ENCODE measurements around the gene WDR93. TPM values are rescaled to one million over a fixed set of nuclear protein-coding genes. Genes with fewer than 3 reads are reported as not detected.

WDR93 gene
- total RNA-seq, 4 donors from 2014 or later: 0.31 TPM; not detected in 3

DNA sequence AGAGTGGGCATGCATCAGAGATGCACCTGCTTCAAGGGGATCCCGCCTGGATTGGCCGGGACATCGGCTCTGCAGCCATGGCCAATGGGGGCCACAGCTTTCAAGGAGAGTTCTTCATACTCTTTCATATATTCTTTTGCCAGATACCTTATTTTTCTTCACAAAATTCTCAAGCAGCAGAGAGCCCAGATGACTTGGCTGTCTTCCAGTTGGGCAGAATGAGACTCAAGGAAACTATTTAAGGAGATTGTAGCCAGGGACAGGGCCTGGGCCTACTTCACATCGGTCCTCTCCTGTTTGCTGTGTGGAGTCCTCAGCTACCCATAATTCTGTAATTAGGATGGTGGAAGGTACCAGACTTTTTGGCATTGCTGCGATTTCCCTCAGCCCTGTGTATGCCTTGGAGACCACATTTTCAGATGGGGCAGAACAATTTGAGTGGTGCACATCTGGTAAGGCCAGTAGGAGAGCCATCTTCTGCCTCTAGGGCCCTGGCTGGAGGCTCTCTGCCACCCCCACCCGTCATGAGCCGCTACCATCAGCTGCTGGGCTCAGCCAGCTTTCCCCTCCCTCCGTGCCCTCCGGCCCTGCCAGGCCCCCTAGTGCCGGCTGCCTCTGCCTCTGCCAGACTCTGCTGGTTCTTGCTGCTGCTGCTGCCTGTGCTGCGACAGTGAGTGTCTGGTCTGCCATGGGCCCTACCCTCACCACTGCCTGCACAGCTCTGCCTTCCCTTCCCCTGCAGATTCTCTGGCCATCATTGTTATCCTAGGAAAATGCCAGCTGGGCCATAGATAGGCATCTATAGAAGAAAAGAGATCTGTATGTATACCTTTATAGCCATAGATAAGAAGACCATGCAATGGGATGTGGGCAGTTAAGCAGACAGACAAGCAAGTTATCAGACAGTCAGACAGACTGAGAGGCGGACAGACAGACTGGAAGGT is 18.1 kb upstream of the WDR93 start:
- Histone ChIP-seq H3K4me3 (no peak overlapping the region), H3K4me1 (no peaks in the 10 kb centered on the region), H3K27me3 (no peaks in the 10 kb centered on the region), H3K27ac (no peak overlapping the region), H3K9me3 (no peaks in the 10 kb centered on the region), H3K36me3 (no peaks in the 10 kb centered on the region)
- WGBS: 90% methylated on average over 11 of the region's 12 CpGs
- no peak for TF ChIP-seq POLR2A (IDR thresholded peaks at IDR 0.05)
- no peak for TF ChIP-seq POLR2AphosphoS5 (IDR thresholded peaks at IDR 0.05)
- no peak for TF ChIP-seq EP300 (IDR thresholded peaks at IDR 0.05)
- TF ChIP-seq CTCF (IDR thresholded peaks at IDR 0.05): no peak
- DNase-seq (ENCODE audit: low spot score in 2 of 2): no peak

DNA sequence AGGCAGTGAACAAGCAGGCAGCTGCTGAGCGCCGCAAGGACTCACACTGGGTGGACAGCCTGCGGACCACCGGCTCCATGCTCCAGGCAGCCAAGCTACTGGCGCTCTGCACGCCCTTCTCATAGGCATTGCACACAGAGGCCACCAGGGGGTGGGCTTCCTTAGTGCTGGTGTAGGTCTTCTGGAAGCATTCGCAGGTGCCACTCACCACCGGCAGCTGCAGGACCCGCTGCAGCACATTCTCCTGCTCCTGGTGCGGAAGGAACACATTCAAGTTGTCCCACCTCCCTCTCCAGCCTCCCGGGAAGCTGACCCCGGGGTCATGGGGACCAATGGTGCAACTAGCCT is 17.5 kb upstream of the WDR93 start:
- Histone ChIP-seq H3K4me3 (no peak overlapping the region), H3K9me3 (no peaks in the 10 kb centered on the region), H3K27me3 (no peaks in the 10 kb centered on the region), H3K4me1 (no peaks in the 10 kb centered on the region), H3K36me3 (no peaks in the 10 kb centered on the region), H3K27ac (no peak overlapping the region)
- TF ChIP-seq POLR2A (IDR thresholded peaks at IDR 0.05): no peak
- TF ChIP-seq EP300 (IDR thresholded peaks at IDR 0.05): no peak
- TF ChIP-seq CTCF (IDR thresholded peaks at IDR 0.05): peak in 1 of 2 donors; percentile 21
- WGBS: 86% methylated on average over 9 of the region's 12 CpGs
- DNase-seq (ENCODE audit: low spot score in 2 of 2): no peak

DNA sequence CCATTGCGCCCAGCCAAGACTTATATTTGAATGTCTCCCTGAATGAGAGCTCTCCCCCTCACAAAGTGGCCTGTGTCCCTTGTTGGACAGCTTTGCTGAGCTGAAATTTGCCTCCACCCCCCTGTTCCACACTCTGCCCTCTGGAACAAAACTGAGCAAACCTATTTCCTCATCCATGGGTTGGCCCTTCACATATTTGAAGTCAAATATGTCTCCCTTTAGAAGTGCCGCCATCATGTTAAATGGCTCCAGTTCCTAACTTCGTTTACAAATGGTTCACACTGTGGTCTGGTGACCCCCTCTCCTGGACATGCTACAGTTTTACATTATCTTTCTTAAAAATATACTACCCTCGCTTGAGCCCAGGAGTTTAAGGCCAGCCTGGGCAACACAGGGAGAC is 16.1 kb upstream of the WDR93 start:
- no peak for DNase-seq (ENCODE audit: low spot score in 2 of 2)
- Histone ChIP-seq H3K4me3 (no peak overlapping the region), H3K9me3 (no peaks in the 10 kb centered on the region), H3K4me1 (no peaks in the 10 kb centered on the region), H3K36me3 (no peaks in the 10 kb centered on the region), H3K27ac (no peak overlapping the region), H3K27me3 (no peaks in the 10 kb centered on the region)
- 84% methylated on average over 4 of the region's 4 CpGs for WGBS
- TF ChIP-seq POLR2A (IDR thresholded peaks at IDR 0.05) (no peak), CTCF (IDR thresholded peaks at IDR 0.05) (no peak)

- Histone ChIP-seq H3K27ac (no peak overlapping the region), H3K27me3 (no peaks in the 10 kb centered on the region), H3K4me1 (peaks cover 5% of the 10 kb centered on the region), H3K9me3 (no peaks in the 10 kb centered on the region), H3K4me3 (no peak overlapping the region), H3K36me3 (no peaks in the 10 kb centered on the region)
- 78% methylated on average over 6 of the region's 6 CpGs for WGBS
- no peak for DNase-seq (ENCODE audit: low spot score in 2 of 2)
- TF ChIP-seq EP300 (IDR thresholded peaks at IDR 0.05): no peak
- no peak for TF ChIP-seq POLR2AphosphoS5 (IDR thresholded peaks at IDR 0.05)
- TF ChIP-seq POLR2A (IDR thresholded peaks at IDR 0.05): no peak
- no peak for TF ChIP-seq CTCF (IDR thresholded peaks at IDR 0.05)
Observed at GRCh38 chr15:89675606-89676005, 15.0 kb upstream of the WDR93 start.

- Histone ChIP-seq H3K27ac (no peak overlapping the region), H3K9me3 (no peaks in the 10 kb centered on the region), H3K36me3 (no peaks in the 10 kb centered on the region), H3K27me3 (no peaks in the 10 kb centered on the region), H3K4me1 (peaks cover 11% of the 10 kb centered on the region), H3K4me3 (no peak overlapping the region)
- 86% methylated on average over 1 of the region's 1 CpG for WGBS
- DNase-seq (ENCODE audit: low spot score in 2 of 2): no peak
- TF ChIP-seq CTCF (IDR thresholded peaks at IDR 0.05) (no peak), POLR2A (IDR thresholded peaks at IDR 0.05) (no peak), POLR2AphosphoS5 (IDR thresholded peaks at IDR 0.05) (no peak), EP300 (IDR thresholded peaks at IDR 0.05) (no peak)
Observed at GRCh38 chr15:89677381-89677780, 13.2 kb upstream of the WDR93 start.

Data from suprapubic skin (tissue), 4 donors.